HG03575 (cell line): ENCODE results near the gene RTEL1.
"Not testable (repeated sequence)": the region's sequence is repeated elsewhere in the genome, so short reads cannot be mapped to it uniquely, and the experiment has no call there.

Source experiments
- ATAC-seq: cut with Tn5 transposase; IDR thresholded peaks from one replicate; pipeline ENCODE4 v1.9.1; 2021; ENCODE audit not compliant: unreplicated experiment, insufficient number of reproducible peaks, low FRiP score; ENCODE audit errors: extremely low read depth

The RTEL1 gene

DNA sequence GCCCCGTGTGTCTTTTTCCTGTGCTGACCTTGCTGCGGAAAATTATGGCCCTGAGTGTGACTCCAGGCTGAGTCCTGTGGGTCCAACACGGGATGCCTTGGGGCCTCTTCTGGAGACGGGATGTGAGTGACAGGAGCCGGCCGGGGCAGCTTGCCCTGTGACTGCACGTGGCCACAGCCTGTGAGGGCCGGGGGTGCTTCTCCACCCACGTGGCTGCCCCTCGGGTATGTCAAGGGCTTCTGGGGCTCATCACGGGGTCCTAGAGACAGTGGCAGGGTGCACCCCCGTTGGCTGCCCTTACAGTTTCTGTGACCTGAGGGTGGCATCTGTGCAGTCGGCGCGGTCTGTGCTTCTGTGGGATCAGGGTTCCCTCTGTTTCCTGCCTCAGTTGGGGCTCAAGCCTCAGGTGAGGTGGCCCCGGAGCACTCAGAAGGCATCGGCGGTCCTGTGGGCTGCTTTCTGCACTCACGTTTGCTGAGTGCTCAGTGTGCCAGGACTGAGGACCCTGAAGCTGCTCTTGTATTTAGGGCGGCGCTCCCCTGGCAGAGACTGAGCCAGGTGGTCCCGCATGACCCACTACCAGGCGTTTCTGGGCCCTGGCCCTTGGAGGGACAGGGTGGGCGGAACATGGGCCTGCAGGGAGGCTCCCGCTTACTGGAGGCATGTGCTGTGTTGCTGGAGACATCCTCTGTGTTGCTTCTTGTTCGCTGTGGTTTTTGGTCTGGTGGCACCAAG, 5.4 kb downstream of the RTEL1 start:
- ATAC-seq: no peak

- ATAC-seq: no peak
Observed at GRCh38 chr20:63664143-63664851, 6.2 kb downstream of the RTEL1 start.

DNA sequence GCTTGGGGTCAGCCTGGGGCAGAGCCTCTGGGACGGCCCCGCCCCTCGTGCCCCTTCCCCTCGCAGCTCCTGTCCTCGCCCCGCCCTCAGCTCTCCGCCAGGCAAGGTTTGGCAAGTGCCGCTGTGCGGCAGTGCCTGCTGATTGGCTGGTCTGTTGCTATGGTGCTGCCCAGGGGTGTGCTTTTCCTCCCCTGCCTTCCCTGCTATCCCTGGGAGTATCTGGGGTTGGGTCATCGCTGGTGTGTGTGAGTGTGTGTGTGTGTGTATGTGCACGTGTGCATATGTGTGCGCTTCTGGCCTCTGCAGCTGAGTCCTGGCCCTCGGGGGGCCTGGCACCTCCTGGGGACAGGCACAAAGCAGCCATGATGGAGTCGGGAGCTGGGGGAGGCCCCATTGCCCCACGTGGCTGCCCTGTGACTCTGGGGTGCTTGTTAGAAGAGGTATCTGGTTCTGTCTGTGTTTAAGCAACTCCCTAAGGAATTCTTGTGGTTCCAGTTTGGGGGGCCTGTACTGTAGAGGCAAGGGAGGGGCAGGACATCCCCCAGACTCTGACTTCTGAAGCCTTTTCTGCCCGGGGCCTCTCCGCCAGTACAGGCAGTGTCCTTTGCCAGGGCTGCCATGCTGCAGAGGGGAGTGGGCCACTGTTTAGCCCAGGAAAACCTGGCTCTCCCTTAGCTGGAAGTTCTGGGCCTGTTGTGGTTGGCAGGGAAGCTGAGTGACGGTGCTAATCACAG, 6.9 kb downstream of the RTEL1 start:
- ATAC-seq: no peak

GRCh38 chr20:63665708-63666107, 7.6 kb downstream of the RTEL1 start:
- no peak for ATAC-seq

DNA sequence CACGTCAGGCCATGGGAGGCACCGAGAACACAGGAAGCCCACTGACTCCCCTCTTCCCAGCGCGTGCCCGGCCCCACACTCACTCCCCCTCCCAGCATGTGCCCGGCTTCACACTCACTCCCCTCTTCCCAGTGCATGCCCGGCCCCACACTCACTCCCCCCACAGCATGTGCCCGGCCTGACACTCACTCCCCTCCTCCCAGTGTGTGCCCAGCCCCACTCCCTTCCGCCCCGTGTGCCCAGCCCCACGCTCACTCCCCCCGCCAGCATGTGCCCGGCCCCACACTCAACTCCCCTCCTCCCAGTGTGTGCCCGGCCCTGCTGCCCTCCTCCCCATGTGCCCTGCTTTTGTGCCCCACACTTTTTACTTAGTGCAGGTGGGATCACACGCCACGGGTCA, 9.7 kb downstream of the RTEL1 start:
- ATAC-seq: no peak

DNA sequence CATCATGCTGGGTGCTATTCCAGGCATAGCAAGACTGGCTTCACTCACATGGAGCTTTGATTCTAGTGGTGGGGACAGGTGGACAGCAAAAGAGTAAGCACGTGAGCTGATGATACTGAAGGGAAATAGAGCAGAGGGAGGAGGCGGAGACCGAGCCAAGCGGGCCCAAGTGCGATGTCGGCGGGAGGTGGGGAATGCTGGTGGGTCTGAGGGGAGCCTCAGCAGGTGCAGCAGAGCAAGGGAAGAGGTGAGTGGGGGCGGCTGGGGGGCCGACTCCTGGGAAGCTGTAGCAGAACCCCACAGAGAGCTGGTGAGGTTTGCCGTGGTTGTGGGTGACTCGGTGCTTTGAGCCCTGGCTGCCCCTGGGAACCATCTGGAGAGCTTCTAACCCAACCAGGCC, 10.2 kb downstream of the RTEL1 start:
- ATAC-seq: no peak

DNA sequence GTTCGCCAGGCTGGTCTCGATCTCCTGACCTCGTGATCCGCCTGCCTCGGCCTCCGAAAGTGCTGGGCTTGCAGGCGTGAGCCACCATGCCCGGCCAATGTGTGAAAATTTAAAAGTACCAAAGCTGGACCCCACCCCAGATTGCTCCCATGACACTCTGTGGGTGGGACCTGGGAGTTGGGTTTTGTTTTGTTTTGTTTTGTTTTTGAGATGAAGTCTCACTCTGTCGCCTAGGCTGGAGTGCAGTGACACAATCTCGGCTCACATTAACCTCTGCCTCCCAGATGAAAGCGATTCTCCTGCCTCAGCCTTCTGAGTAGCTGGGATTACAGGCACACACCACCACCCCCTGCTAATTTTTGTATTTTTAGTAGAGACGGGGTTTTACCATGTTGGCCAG, 13.6 kb downstream of the RTEL1 start:
- not testable (repeated sequence) for ATAC-seq

GRCh38 chr20:63672666-63673065, 14.6 kb downstream of the RTEL1 start:
- no peak for ATAC-seq

DNA sequence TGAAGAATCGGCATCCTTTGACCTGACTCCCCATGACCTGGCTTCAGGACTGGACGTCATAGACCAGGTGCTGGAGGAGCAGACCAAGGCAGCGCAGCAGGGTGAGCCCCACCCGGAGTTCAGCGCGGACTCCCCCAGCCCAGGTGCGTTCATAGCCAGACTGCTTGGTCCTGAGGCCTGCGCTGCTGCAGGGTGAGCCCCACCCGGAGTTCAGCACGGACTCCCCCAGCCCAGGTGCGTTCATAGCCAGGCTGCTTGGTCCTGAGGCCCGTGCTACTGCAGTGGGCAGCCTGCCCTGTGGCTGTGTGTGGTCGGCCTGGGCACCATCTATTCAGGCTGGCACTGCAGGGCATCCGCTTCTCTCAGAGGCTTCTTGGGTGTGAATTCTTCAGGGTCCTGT, 15.8 kb downstream of the RTEL1 start:
- no peak for ATAC-seq

GRCh38 chr20:63675681-63676368, 17.7 kb downstream of the RTEL1 start:
- no peak for ATAC-seq

- no peak for ATAC-seq
Observed at GRCh38 chr20:63678071-63678470, 20.0 kb downstream of the RTEL1 start.

GRCh38 chr20:63678667-63679465, 20.8 kb downstream of the RTEL1 start:
- no peak for ATAC-seq

DNA sequence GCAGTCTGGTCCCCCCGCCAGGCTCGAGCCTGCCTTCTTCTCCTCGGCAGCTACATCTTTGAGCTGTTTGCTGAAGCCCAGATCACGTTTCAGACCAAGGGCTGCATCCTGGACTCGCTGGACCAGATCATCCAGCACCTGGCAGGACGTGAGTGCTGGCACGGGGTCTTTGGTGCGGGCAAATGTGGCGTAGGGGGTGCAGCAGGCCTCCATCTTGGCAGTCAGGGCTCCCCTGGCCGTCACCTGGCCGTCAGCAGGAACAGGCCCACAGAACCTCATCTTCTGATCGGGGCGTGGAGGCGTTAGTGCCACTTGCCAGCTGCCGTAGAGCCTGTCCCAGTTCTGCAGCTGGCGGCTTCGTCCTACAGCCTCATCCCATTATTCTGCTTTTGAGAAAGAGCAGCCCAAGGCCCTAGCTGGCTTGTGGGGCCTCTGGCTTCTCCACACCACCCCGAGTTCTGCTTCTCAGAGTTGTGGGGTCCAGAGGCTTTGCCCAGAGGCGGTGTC, 21.7 kb downstream of the RTEL1 start:
- no peak for ATAC-seq

DNA sequence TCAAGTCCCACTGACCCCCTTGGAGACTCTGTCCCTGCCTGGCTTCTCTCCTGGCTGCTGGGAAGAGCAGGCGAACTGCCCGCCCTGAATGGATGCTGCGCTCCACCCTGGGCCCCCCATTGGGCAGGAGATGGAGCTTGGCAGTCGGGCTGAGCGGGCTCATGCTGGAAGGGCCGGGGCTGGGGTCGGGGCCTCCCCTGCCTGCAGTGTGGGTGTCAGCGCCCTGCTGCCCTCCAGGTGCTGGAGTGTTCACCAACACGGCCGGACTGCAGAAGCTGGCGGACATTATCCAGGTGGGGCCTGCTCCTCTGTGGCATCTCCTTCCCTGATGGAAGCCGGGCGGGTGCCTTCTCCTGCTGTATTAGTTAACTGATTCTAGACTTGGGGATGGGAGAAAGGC, 22.3 kb downstream of the RTEL1 start:
- no peak for ATAC-seq

DNA sequence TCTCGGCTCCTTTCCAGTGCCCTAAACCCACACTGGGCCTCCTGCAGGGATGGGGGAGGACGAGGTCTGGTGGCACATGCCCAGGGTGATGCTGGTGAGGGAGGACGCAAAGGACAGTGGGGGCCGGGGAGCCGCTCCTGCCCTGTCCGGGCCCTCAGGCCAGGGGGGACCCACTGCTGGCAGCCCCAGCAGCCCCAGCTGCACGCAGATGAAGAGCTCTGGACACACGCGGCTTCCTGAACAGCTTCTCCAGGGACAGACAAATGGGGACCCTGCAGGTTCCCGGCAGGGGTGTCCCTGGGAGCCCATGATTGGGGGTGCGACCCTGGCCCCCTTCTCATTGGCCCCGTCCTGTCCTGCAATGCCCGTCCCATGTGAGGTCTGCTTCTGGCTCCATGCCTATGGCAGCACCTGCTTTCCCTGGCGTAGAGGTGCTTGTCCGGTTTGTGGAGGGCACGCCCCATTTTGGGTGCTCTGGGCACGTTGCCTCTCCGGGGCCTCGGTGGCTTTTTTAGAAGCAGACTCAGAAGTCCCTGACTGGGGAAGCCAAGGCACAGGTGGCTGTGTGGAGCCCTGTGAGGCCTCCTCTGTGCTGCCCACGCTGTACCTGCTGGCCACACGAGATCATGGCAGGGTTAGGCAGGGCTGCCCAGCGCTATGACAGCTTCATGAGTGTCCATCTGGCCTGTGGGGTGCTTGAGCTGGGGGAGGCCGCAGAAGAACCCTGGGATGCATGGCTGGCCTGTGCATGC, 22.9 kb downstream of the RTEL1 start:
- ATAC-seq: no peak

DNA sequence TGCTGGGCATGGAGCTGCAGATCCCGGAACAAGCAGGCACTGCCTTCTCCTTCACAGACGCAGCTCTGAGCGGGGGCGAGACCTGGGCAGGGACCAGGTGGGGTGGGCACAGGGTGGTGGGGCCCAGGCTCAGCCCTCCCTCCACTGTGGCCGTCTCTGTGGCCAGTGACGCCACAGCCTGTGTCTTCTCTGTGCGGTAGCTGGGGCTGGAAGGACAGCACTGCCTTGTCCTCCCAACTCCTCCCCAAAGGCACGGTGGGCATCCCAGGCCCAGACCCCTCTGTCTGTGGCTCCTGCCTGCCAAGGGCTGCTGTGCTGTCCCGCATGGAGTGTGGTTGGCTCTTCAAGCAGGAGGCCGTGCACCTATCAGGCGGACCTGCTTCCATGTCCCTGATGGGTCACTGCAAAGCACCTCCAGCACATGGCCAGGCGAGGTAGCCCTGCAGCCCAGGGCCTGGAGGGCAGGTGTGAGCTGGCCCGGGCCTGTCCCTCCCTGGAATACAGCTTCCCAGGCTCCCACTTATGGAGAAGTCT, 23.6 kb downstream of the RTEL1 start:
- no peak for ATAC-seq

- ATAC-seq: no peak
Observed at GRCh38 chr20:63682384-63683139, 24.4 kb downstream of the RTEL1 start.
